Endothelial cell of umbilical vein (primary cell): Measurements from ENCODE around the gene LIMA1. TPM values are rescaled to one million over a fixed set of nuclear protein-coding genes. Genes with fewer than 3 reads are reported as not detected.

Experiments
- BruUV-seq: library from RNA; stranded (reverse); fragments of 400-500 nt; replicated peaks from 2 replicates; lab custom pipeline; 2021; lab: Mats Ljungman, UMichigan
- CTCF ChIA-PET: fragments of 300-600, 350-600 bp; sonication (Branson Sonifier 250); formaldehyde crosslinking; loops from one replicate; lab custom pipeline; 2021; ENCODE audit warnings: antibody characterized with exemption, inconsistent platforms; lab: Charles Lee
- POLR2A ChIA-PET: fragments of 300-600, 350-600 bp; sonication (Branson Sonifier 250); formaldehyde crosslinking; loops from one replicate; lab custom pipeline; 2021; ENCODE audit warnings: antibody characterized with exemption, inconsistent platforms; lab: Charles Lee
- DNase-seq: peaks from one replicate; pipeline ENCODE4 v3.0.0-alpha.2; 2011; ENCODE audit warnings: low read depth, low spot score
- FAIRE-seq: peaks from 2 replicates; lab custom pipeline; 2011; peaks lifted over from hg19 to GRCh38; lab: Jason Lieb, UNC
- H2AFZ ChIP-seq: 2 replicates; pipeline ENCODE4 v1.6.0; 2012; ENCODE audit warnings: low read depth, low read length, control low read depth, inconsistent platforms
- H3K27ac ChIP-seq: 2 replicates; pipeline ENCODE4 v1.5.1; 2011; ENCODE audit warnings: low read depth, mild to moderate bottlenecking, control low read depth, low read length, moderate library complexity; ENCODE audit not compliant: insufficient read depth
- H3K27me3 ChIP-seq, 2 experiments: 2 replicates each; pipeline versions ENCODE4 v1.6.0 to v1.6.1; 2011; ENCODE audit warnings: low read length in 2 of 2, mixed read lengths in 1 of 2; ENCODE audit not compliant: control insufficient read depth in 2 of 2, insufficient read depth in 2 of 2
- H3K36me3 ChIP-seq, 2 experiments: 2 replicates in 1 of 2; 3 replicates in 1 of 2; pipeline ENCODE4 v1.5.1; 2011; ENCODE audit warnings: low read length in 2 of 2, mild to moderate bottlenecking in 1 of 2, moderate library complexity in 1 of 2; ENCODE audit not compliant: control insufficient read depth in 2 of 2, insufficient read depth in 2 of 2; ENCODE audit errors: extremely low read depth in 1 of 2
- H3K4me1 ChIP-seq: 3 replicates; pipeline ENCODE4 v1.5.1; 2011; ENCODE audit warnings: mild to moderate bottlenecking, low read length; ENCODE audit not compliant: control insufficient read depth, insufficient read depth; ENCODE audit errors: extremely low read depth
- H3K4me2 ChIP-seq: 2 replicates; pipeline ENCODE4 v1.6.1; 2011; ENCODE audit warnings: low read length, control low read depth, mixed read lengths; ENCODE audit not compliant: insufficient read depth
- H3K4me3 ChIP-seq, 3 experiments: fragments of 200-600 bp in 1 of 3; sonication (generic), shearing (Covaris generic) in 1 of 3; replicated peaks in 1 of 3; 2 replicates each; pipeline ENCODE4 v1.5.1; 2011 to 2016; ENCODE audit warnings: control low read depth in 3 of 3, low read length in 3 of 3, mild to moderate bottlenecking in 2 of 3, inconsistent platforms in 1 of 3, low read depth in 1 of 3, moderate library complexity in 1 of 3; ENCODE audit not compliant: insufficient read depth in 1 of 3
- H3K79me2 ChIP-seq: 2 replicates; pipeline ENCODE4 v1.6.0; 2012; ENCODE audit warnings: low read length, inconsistent platforms; ENCODE audit not compliant: control insufficient read depth, insufficient read depth
- H3K9ac ChIP-seq: replicated peaks from 2 replicates; pipeline ENCODE3; 2011; ENCODE audit warnings: low read length, control low read depth; ENCODE audit not compliant: insufficient read depth; ENCODE audit errors: extremely low read depth
- H3K9me1 ChIP-seq: replicated peaks from 3 replicates; pipeline ENCODE4 v1.6.0; 2011; ENCODE audit warnings: mild to moderate bottlenecking, low read length; ENCODE audit not compliant: control insufficient read depth, insufficient read depth; ENCODE audit errors: extremely low read depth
- H3K9me3 ChIP-seq: replicated peaks from 2 replicates; pipeline ENCODE4 v1.5.1; 2012; ENCODE audit warnings: low read length, inconsistent platforms; ENCODE audit not compliant: control insufficient read depth, insufficient read depth
- H4K20me1 ChIP-seq: replicated peaks from 2 replicates; pipeline ENCODE3; 2011; ENCODE audit warnings: mild to moderate bottlenecking, low read length; ENCODE audit not compliant: control insufficient read depth, insufficient read depth; ENCODE audit errors: extremely low read depth
- EZH2 ChIP-seq: IDR thresholded peaks from 2 replicates; pipeline ENCODE4 v1.6.1; 2012; ENCODE audit warnings: borderline replicate concordance, low read depth, mild to moderate bottlenecking, moderate library complexity, low read length, inconsistent platforms; ENCODE audit not compliant: severe bottlenecking
- FOS ChIP-seq: IDR thresholded peaks from 2 replicates; pipeline ENCODE4 v1.6.1; 2011; ENCODE audit warnings: mild to moderate bottlenecking, low read length, moderate library complexity, borderline replicate concordance; ENCODE audit not compliant: insufficient read depth
- GATA2 ChIP-seq: IDR thresholded peaks from 2 replicates; pipeline ENCODE4 v1.7.0; 2011; ENCODE audit warnings: low read depth, mild to moderate bottlenecking, moderate library complexity, mixed read lengths, low read length; ENCODE audit not compliant: insufficient read length, insufficient read depth
- JUN ChIP-seq: IDR thresholded peaks from 2 replicates; pipeline ENCODE4 v1.6.1; 2011; ENCODE audit warnings: borderline replicate concordance, low read depth; ENCODE audit not compliant: insufficient read length, insufficient read depth
- POLR2A ChIP-seq: IDR thresholded peaks from 2 replicates; pipeline ENCODE4 v1.6.1; 2012; ENCODE audit warnings: low read depth, mild to moderate bottlenecking, control low read depth, low read length
- POLR2AphosphoS5 ChIP-seq: IDR thresholded peaks from 2 replicates; pipeline ENCODE4 v1.6.1; 2012; ENCODE audit warnings: low read depth, mild to moderate bottlenecking, control low read depth, low read length, moderate library complexity; ENCODE audit not compliant: insufficient read depth
- dilution Hi-C: fragments of 300-500 bp; cut with MboI; formaldehyde crosslinking; loops from one replicate; pipeline ENCODE4 v1.15.0; 2019; ENCODE audit warnings: low sequenced_read_pairs; ENCODE audit not compliant: extremely low pct_ligation_motif_present
- intact Hi-C: fragments of 100-400 bp; cut with micrococcal nuclease; formaldehyde crosslinking; loops from one replicate; pipeline ENCODE4 v1.10.0; 2022
- polyA plus RNA-seq, 4 experiments: library from polyadenylated mRNA; depleted of rRNA in 3 of 4; stranded (reverse) in 3 of 4; unstranded in 1 of 4; fragments of >200 nt; gene quantifications; 2 replicates each; pipeline versions ENCODE4 v1.2.1 to v1.2.3, GENCODE V29; 2011 to 2012; ENCODE audit warnings: missing spikeins in 1 of 4
- total RNA-seq: library from RNA; stranded (reverse); gene quantifications from 2 replicates; pipeline ENCODE4 v1.2.3, GENCODE V29; 2021
- TF ChIP-seq, protein P1 (sequence below), 2 donors: IDR thresholded peaks; 1 replicate in 1 of 2; 2 replicates in 1 of 2; pipeline ENCODE4 v1.5.1; 2011; ENCODE audit warnings: low read length in 2 of 2, mild to moderate bottlenecking in 2 of 2, moderate library complexity in 2 of 2, control low read depth in 1 of 2, inconsistent platforms in 1 of 2, low read depth in 1 of 2; ENCODE audit not compliant: insufficient read depth in 1 of 2; ENCODE audit errors: extremely low read depth in 1 of 2
- TF ChIP-seq, protein P2 (sequence below): IDR thresholded peaks from 2 replicates; pipeline ENCODE4 v1.6.1; 2011; ENCODE audit not compliant: insufficient read depth, insufficient read length

LIMA1 gene
- total and polyA plus RNA-seq, 2 donors (not counting 3 experiments of a cell fraction or from before 2014, with no cell fraction given) = 35.0 to 87.3 TPM

DNA sequence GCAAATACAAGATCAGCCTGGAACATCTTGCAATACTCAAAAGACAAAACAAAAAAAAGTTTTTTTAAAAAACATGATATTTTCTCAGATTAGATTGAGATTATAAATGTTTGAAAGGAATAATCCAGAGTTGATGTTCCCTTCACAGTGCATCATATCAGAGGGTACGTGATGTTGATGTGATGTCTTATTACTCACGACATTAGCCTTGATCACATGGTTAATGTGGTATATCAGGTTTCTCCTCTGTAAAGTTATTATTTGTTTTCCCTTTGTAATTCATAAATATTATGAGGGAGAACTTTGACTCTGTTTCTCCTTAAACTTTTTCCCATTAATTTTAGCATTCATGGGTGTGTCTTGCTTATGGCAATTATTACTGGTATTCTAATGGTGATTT lies 26.6 kb downstream of the LIMA1 start:
- FAIRE-seq (no peak), DNase-seq (no peak)
- H3K4me1 ChIP-seq = peaks cover 10% of the 10 kb centered on the region
- H3K4me3 ChIP-seq = no peak overlapping the region
- no peaks in the 10 kb centered on the region for H3K9me3 ChIP-seq
- H3K9me1 ChIP-seq = no peaks in the 10 kb centered on the region
- TF ChIP-seq, protein P1, sequence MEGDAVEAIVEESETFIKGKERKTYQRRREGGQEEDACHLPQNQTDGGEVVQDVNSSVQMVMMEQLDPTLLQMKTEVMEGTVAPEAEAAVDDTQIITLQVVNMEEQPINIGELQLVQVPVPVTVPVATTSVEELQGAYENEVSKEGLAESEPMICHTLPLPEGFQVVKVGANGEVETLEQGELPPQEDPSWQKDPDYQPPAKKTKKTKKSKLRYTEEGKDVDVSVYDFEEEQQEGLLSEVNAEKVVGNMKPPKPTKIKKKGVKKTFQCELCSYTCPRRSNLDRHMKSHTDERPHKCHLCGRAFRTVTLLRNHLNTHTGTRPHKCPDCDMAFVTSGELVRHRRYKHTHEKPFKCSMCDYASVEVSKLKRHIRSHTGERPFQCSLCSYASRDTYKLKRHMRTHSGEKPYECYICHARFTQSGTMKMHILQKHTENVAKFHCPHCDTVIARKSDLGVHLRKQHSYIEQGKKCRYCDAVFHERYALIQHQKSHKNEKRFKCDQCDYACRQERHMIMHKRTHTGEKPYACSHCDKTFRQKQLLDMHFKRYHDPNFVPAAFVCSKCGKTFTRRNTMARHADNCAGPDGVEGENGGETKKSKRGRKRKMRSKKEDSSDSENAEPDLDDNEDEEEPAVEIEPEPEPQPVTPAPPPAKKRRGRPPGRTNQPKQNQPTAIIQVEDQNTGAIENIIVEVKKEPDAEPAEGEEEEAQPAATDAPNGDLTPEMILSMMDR (IDR thresholded peaks at IDR 0.05; ENCODE audit: extremely low read depth in 1 of 2, insufficient read depth in 1 of 2, low read depth in 1 of 2, low read length in 2 of 2) = no peak
- TF ChIP-seq POLR2AphosphoS5 = no peak
- no peak for TF ChIP-seq FOS
- TF ChIP-seq EZH2 = no peak
- no peak for TF ChIP-seq JUN
- no peak for TF ChIP-seq POLR2A
- no peak for TF ChIP-seq GATA2
- TF ChIP-seq, protein P2, sequence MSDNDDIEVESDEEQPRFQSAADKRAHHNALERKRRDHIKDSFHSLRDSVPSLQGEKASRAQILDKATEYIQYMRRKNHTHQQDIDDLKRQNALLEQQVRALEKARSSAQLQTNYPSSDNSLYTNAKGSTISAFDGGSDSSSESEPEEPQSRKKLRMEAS = no peak
- H3K27ac ChIP-seq = no peak overlapping the region
- ChIA-PET CTCF (interaction anchor here (1.5 kb wide), 1 partner anchor 58 kb away, joined by 7 read pairs; no protein-coding TSS in a partner anchor), POLR2A (no interaction called here)
- no peaks in the 10 kb centered on the region for H3K79me2 ChIP-seq
- intact Hi-C loops (no loop called here), dilution Hi-C loops (no loop called here)
- peaks cover 0 to 2% of the 10 kb centered on the region in 2 experiments for H3K27me3 ChIP-seq
- no peak overlapping the region for H3K4me2 ChIP-seq
- no TSS peak for BruUV-seq
- H3K9ac ChIP-seq = no peak overlapping the region
- H2AFZ ChIP-seq = no peak overlapping the region
- H4K20me1 ChIP-seq = no peaks in the 10 kb centered on the region
- no peaks in the 10 kb centered on the region for H3K36me3 ChIP-seq
